WTC11 (cell line): ENCODE measurements around the gene MCUB. TPM values are rescaled to one million over a fixed set of nuclear protein-coding genes. Genes with fewer than 3 reads are reported as not detected.

Experiments
- ATAC-seq: fragments of 200-7000 bp; cut with Tn5 transposase; 2 replicates; pipeline ENCODE4 v1.10.0; 2021; ENCODE audit warnings: mild to moderate bottlenecking, moderate library complexity
- CTCF ChIA-PET: fragments of 300-600 bp; sonication (Branson Sonifier 250); formaldehyde crosslinking; loops from one replicate; lab custom pipeline; 2021; ENCODE audit warnings: antibody characterized with exemption; lab: Charles Lee
- POLR2A ChIA-PET: fragments of 350-600 bp; sonication (Branson Sonifier 250); formaldehyde crosslinking; loops from one replicate; lab custom pipeline; 2021; ENCODE audit warnings: antibody characterized with exemption; lab: Charles Lee
- DNase-seq: peaks from one replicate; pipeline ENCODE4 v3.0.0; 2021; ENCODE audit warnings: low spot score
- H3K27ac Mint-ChIP-seq: 2 replicates; pipeline ENCODE4 v1.8.0; 2021; ENCODE audit warnings: mixed read lengths
- H3K27me3 Mint-ChIP-seq: 2 replicates; pipeline ENCODE4 v1.8.0; 2021; ENCODE audit warnings: low read depth, mild to moderate bottlenecking, moderate library complexity, mixed read lengths
- H3K36me3 Mint-ChIP-seq: 2 replicates; pipeline ENCODE4 v1.8.0; 2021; ENCODE audit warnings: mixed read lengths
- H3K4me1 Mint-ChIP-seq: 2 replicates; pipeline ENCODE4 v1.8.0; 2022; ENCODE audit warnings: mixed read lengths
- H3K4me3 Mint-ChIP-seq: 2 replicates; pipeline ENCODE4 v1.8.0; 2021; ENCODE audit warnings: mild to moderate bottlenecking, moderate library complexity, mixed read lengths
- H3K9me3 Mint-ChIP-seq: 2 replicates; pipeline ENCODE4 v1.8.0; 2021; ENCODE audit warnings: mixed read lengths
- ARID4B ChIP-seq: sonication (generic); formaldehyde crosslinking; IDR thresholded peaks from 2 replicates; pipeline ENCODE4 v1.8.0; 2023; ENCODE audit warnings: missing genetic modification reagents, mild to moderate bottlenecking, borderline replicate concordance
- ATF1 ChIP-seq: sonication (generic); formaldehyde crosslinking; IDR thresholded peaks from 2 replicates; pipeline ENCODE4 v1.8.1; 2023; ENCODE audit warnings: mild to moderate bottlenecking, moderate library complexity, missing genetic modification reagents
- ATF6 ChIP-seq: sonication (generic); formaldehyde crosslinking; IDR thresholded peaks from 2 replicates; pipeline ENCODE4 v1.8.1; 2023; ENCODE audit warnings: mild to moderate bottlenecking, missing genetic modification reagents
- ELF4 ChIP-seq: sonication (generic); formaldehyde crosslinking; IDR thresholded peaks from 2 replicates; pipeline ENCODE4 v1.8.1; 2022; ENCODE audit warnings: low read depth, mild to moderate bottlenecking, moderate library complexity, missing genetic modification reagents
- FOXK1 ChIP-seq: sonication (generic); formaldehyde crosslinking; IDR thresholded peaks from 2 replicates; pipeline ENCODE4 v1.8.0; 2022; ENCODE audit warnings: mild to moderate bottlenecking, moderate library complexity, missing genetic modification reagents
- FOXP4 ChIP-seq: sonication (generic); formaldehyde crosslinking; IDR thresholded peaks from 2 replicates; pipeline ENCODE4 v1.8.0; 2022; ENCODE audit warnings: mild to moderate bottlenecking, missing genetic modification reagents
- JUN ChIP-seq: sonication (generic); formaldehyde crosslinking; IDR thresholded peaks from 2 replicates; pipeline ENCODE4 v1.8.0; 2023; ENCODE audit warnings: mild to moderate bottlenecking, missing genetic modification reagents
- OVOL2 ChIP-seq: fragments of 250-450 bp; sonication (Bioruptor Pico); IDR thresholded peaks from 2 replicates; pipeline ENCODE4 v1.9.0; 2021; ENCODE audit warnings: mild to moderate bottlenecking, borderline replicate concordance
- RORB ChIP-seq: fragments of 250-450 bp; sonication (Bioruptor Pico); IDR thresholded peaks from 2 replicates; pipeline ENCODE4 v1.9.0; 2021; ENCODE audit warnings: mild to moderate bottlenecking
- SP1 ChIP-seq: sonication (generic); formaldehyde crosslinking; conservative IDR thresholded peaks from 2 replicates; pipeline ENCODE4 v1.8.1; 2022; ENCODE audit warnings: missing genetic modification reagents
- TP53 ChIP-seq: sonication (generic); formaldehyde crosslinking; IDR thresholded peaks from 2 replicates; pipeline ENCODE4 v1.8.1; 2023; ENCODE audit warnings: mild to moderate bottlenecking, missing genetic modification reagents
- ZBTB21 ChIP-seq: sonication (generic); formaldehyde crosslinking; IDR thresholded peaks from 2 replicates; pipeline ENCODE4 v1.8.1; 2023; ENCODE audit warnings: mild to moderate bottlenecking, missing genetic modification reagents, borderline replicate concordance
- ZNF232 ChIP-seq: sonication (generic); formaldehyde crosslinking; IDR thresholded peaks from 2 replicates; pipeline ENCODE4 v1.8.0; 2022; ENCODE audit warnings: mild to moderate bottlenecking, missing genetic modification reagents
- ZNF416 ChIP-seq: fragments of 250-450 bp; sonication (Bioruptor Pico); IDR thresholded peaks from 2 replicates; pipeline ENCODE4 v1.9.0; 2021; ENCODE audit warnings: mild to moderate bottlenecking, inconsistent platforms
- ZNF532 ChIP-seq: fragments of 250-450 bp; sonication (Bioruptor Pico); IDR thresholded peaks from 2 replicates; pipeline ENCODE4 v1.9.0; 2021; ENCODE audit warnings: mild to moderate bottlenecking, borderline replicate concordance
- total RNA-seq: library from RNA; stranded (reverse); gene quantifications from 3 replicates; pipeline ENCODE4 v1.2.3, GENCODE V29; 2021

MCUB gene
- total RNA-seq, 1 experiment from 2014 or later: 26.8 TPM

- Mint-ChIP-seq H3K4me1 (peaks cover 1% of the 10 kb centered on the region; the same call in 1 of the 2 replicates), H3K9me3 (peaks cover 8% of the 10 kb centered on the region), H3K4me3 (no peak overlapping the region), H3K27ac (no peak overlapping the region), H3K36me3 (peaks cover 14% of the 10 kb centered on the region), H3K27me3 (no peaks in the 10 kb centered on the region)
- ChIA-PET POLR2A (no interaction called here), CTCF (interaction anchor here (0.5 kb wide), 1 partner anchor 1088 kb away, joined by 3 read pairs; no protein-coding TSS in a partner anchor)
- ATAC-seq (no peak), DNase-seq (no peak)
- TF ChIP-seq SP1 (no peak), OVOL2 (CRISPR knock-in tag) (no peak), JUN (CRISPR knock-in tag) (no peak), ELF4 (CRISPR knock-in tag) (no peak), ATF1 (CRISPR knock-in tag) (no peak), FOXP4 (CRISPR knock-in tag) (no peak), ZNF232 (CRISPR knock-in tag) (no peak), ZBTB21 (no peak), ARID4B (no peak), FOXK1 (CRISPR knock-in tag) (no peak), TP53 (CRISPR knock-in tag) (no peak), ATF6 (CRISPR knock-in tag) (no peak), ZNF416 (CRISPR knock-in tag) (no peak)
- TF ChIP-seq, all 79 proteins: peak for 0
Measured at GRCh38 chr4:109722357-109722756, 162.3 kb downstream of the MCUB start.

GRCh38 chr4:109723110-109723509 lies 163.1 kb downstream of the MCUB start:
- ChIA-PET CTCF (no interaction called here), POLR2A (no interaction called here)
- peaks cover 7% of the 10 kb centered on the region for H3K4me1 Mint-ChIP-seq
- TF ChIP-seq RORB (no peak), ZNF532 (CRISPR knock-in tag) (no peak)
- H3K27me3 Mint-ChIP-seq: no peaks in the 10 kb centered on the region
- no peak overlapping the region for H3K27ac Mint-ChIP-seq
- no peak overlapping the region for H3K4me3 Mint-ChIP-seq
- no peak for DNase-seq
- H3K9me3 Mint-ChIP-seq: peaks cover 8% of the 10 kb centered on the region
- H3K36me3 Mint-ChIP-seq: peaks cover 12% of the 10 kb centered on the region
- no peak for ATAC-seq
